HG03135 (cell line): ENCODE data around the gene HDAC4.

Experiments
- ATAC-seq: cut with Tn5 transposase; IDR thresholded peaks from one replicate; pipeline ENCODE4 v1.9.1; 2021; ENCODE audit warnings: mild to moderate bottlenecking, moderate library complexity; ENCODE audit not compliant: unreplicated experiment

Gene HDAC4

GRCh38 chr2:239024226-239024625 lies 376.6 kb downstream of the HDAC4 start:
- no peak for ATAC-seq

DNA sequence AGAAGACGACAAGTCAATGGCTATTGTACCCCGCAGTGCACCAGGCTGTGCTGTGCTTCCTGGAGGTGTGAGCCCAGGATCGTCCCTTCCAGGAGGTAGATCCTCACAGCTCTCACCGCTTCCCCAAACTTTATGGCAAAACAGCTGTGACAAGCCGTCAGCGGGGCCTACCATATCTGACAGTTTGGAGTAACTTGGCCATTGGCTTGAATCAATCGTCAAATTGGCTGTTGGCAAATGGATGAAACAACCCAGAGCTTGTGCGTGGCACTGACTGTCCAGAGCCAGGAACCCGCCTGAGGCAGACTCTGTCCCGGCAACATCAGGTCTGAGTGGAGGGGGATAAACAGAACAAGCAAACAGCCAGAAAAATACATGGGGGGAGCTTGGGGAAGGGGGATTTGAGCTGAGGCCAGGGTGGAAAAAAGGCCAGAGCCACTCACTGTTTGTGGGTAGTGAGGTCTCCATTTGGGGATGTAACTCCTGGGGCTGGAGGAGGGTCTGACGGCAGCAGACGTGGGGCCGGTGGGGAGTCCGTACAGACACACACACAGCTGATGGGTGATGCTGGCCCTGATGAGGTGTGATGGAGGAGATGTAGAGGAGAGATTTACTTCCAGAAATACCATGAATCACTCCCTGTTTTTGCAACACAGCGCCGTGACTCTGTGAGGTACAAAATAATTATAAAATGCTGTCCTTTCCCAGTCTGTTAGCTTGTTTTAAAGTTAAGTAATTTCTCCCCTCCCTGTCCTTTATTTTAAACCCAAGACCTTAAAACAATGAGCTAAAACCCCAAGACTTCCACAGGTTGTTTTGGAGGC lies 378.2 kb downstream of the HDAC4 start:
- no peak for ATAC-seq

- ATAC-seq = no peak
These were observed 379.0 kb downstream of the HDAC4 start for GRCh38 chr2:239021651-239022436.

DNA sequence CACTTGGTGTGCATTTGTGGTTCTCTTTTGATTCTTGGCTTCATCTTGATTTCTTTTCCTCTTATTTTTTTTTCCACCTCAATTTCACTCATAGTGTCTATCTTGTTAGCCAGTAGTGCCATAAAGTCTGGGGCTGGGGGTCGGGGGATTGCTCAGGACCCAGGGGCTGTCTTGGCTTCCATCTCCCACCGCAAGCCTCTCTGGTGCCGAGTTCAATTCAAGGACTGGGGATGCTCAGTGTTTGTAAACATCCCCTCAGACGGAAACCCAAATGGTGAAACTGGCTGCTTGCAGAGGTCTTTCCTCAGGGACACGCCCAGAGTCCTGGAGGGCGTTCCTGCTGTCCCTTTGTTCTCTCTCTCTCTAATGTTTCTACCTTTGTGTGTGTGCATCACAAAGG lies 379.6 kb downstream of the HDAC4 start:
- no peak for ATAC-seq

DNA sequence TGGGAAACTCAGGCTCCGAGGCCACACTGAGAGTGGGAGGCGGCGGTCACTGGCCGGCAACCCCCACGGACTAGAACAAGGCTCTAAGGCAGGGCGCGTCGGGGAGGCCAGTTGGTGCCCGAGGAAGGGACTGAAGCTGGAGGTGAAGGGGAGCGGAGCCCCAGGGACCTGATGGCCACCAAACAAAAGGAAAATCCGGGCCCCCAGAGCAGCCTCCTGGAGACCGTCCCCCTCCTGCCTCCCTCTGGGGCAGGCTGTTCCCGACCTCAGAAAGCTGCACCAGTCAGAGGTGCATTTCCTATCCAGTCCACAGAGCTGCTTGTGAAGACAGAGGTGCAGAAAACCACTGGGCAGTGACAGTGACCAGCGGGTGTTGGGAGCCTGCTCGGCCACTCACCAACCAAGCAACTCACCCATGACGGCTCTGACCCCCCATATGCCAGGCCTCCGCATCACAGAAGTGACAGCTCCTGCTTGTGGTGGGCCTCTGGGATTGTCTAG lies 380.2 kb downstream of the HDAC4 start:
- ATAC-seq = no peak

DNA sequence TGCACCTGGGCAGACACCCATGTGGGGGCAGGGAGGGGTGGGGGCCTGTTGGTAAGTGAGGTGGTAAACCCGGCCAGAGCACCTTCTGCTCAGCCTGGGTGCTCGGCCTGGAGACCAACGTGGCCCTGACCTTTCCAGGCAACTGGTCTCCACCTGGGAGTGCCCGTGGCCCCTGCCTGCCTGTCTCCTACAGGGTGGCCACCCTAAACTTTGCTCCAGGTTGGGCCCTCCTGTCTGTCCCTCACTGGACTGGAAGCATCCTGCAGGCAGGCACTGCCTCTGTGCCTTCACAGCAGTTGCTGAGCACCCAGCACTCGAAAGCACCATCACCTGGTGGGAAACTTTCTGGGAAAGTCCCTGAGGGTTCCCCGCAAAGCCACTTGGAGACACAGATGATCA lies 381.6 kb downstream of the HDAC4 start:
- ATAC-seq = no peak

- no peak for ATAC-seq
These were observed 382.3 kb downstream of the HDAC4 start for GRCh38 chr2:239018271-239019182.

GRCh38 chr2:239017491-239018098 lies 383.2 kb downstream of the HDAC4 start:
- ATAC-seq = no peak

GRCh38 chr2:239015901-239016675 lies 384.7 kb downstream of the HDAC4 start:
- ATAC-seq = no peak

DNA sequence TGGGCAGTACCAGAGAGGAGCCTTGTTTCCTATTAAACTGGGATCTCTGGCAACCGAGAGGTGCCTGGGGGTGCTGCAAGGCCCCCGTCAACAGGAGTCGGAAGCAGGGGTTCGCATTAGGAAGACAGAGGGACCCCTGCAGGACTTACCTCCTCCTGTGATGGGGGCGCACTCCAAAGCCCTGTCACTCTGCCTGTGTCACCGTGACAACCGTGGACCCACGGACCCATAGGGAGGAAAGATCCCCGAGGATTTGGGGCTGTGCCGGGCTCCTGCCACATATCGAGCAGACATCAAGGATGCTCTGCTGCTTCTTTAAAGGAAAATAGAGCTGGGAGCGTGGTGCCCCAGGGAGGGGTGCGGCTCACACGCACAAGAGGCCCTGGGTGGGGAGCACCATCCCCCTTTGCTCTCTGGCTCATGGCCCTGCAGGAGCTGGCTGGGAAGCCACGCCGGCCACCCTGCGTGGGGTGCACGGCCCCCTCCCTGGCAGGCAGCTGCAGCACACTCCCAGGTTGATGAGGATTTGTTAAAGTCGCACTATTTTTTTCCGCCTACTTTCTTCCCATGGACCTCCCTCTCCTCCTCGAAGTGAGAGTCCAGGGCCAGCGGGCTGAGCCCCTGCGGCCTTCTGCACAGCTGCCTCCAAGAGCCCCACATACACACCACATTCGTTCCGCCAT lies 385.5 kb downstream of the HDAC4 start:
- no peak for ATAC-seq

DNA sequence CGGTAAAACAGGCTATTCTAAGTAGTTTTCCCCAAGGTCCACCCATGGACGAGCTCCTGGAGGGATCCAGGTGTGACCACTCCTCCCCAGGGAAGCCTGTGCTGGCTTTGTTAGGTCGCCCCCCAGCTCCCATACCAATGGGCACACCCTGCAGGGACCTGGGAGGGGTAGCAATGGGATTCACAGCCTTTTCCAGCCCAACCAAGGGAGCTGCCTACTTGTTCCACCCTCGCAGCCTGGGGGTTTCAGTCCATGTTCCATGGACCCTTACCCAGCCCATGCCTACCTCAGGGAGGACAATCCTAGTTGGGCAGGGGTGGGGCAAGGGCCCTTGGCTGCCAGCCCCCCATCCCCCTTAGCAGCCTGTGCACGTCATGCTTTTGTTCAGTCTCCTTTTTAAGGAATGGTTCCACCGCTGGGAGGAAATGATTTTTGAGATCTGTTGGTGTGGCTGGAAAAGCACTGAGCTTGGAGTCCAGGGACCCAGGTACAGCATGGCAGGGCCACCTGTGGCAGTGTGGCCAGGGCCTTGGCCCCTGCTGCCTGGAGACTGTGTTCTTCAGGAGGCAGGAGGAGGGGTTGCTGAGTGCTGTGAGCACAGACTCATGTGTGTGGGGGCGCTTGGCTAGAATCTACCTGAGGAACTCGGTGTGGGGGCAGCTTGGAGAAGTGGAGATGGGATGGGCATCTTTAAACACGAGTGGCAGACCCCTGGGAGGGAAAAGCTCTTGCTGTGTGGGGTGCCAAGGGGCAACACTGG lies 386.2 kb downstream of the HDAC4 start:
- no peak for ATAC-seq

GRCh38 chr2:239013678-239013976 lies 387.2 kb downstream of the HDAC4 start:
- ATAC-seq = no peak

DNA sequence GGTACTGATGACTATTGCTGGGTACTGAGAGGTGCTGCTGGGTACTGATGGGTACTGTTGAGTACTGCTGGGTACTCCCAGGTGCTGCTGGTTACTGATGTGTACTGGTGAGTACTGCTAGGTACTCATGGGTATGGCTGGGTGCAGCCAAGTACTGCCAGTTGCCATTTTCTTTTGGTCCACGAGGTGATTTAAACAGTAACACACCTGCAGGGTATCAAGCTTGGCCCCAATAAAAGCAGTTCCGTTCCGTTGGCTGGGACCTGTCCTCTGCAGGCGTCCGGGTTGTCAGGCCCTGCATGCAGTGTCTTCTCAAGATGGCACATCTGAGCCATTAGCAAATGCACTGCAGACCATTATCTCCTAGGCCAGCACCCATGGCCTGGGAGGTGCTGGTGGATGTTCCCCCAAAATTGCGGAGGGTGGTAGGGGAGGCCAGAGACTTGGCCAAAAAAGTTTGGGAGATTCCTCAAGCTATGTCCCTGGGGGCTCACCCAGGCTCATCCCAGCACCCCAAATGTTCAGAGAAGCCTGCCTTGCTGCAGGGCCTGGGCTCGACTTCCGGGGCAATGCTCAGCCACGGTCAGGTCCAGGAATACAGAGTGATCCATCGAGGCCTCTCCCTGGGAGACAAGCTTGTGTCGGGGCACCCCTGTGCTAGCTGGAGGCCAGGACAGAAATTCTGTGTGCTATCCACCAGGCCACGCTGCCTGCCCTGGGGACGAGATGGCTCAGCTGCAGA lies 387.7 kb downstream of the HDAC4 start:
- ATAC-seq = no peak

DNA sequence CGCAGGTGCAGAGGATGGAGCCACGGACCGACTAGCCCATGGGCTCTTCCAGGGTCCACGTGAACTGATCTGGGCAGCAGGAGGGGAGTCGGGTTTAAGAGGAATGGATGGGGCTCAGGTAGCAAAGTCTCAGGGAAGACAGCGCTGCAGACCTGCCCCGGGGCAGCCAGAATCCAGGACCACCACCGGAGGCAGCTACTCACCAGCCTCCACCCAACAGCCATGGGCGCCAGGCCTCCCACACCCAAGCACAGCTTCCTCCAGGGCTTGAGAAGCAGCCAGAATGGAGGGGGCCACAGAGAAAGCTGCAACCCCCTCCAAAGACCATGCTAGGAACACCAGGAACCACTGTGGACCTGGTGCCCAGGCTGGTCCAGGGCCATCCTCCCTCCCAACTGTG lies 388.6 kb downstream of the HDAC4 start:
- ATAC-seq = no peak

GRCh38 chr2:239009589-239009961 lies 391.2 kb downstream of the HDAC4 start:
- ATAC-seq = no peak

GRCh38 chr2:239008677-239009588 lies 391.9 kb downstream of the HDAC4 start:
- ATAC-seq = no peak

GRCh38 chr2:239008004-239008403 lies 392.8 kb downstream of the HDAC4 start:
- no peak for ATAC-seq
